ENCODE data around the gene CCP110.

CCP110 gene

GRCh38 chr16:19490619-19491018 lies 33.1 kb upstream of the CCP110 start:
- no peak for TF ChIP-seq CTCF (IDR thresholded peaks at IDR 0.05; ENCODE audit: extremely low read depth, insufficient read depth, missing control alignments)
- in situ Hi-C loops (cut with MboI; ENCODE audit: low pct_unique_long_range_greater_than_20kb, low sequenced_read_pairs, unreplicated experiment), result loop anchor here (10.0 kb wide), 1 partner anchor 96 kb away; no protein-coding TSS in a partner anchor
- DNase-seq (ENCODE audit: low spot score), result no peak

- in situ Hi-C loops (cut with MboI; ENCODE audit: low pct_unique_long_range_greater_than_20kb, low sequenced_read_pairs, unreplicated experiment), result loop anchor here (10.0 kb wide), 1 partner anchor 102 kb away; no protein-coding TSS in a partner anchor
- TF ChIP-seq CTCF (IDR thresholded peaks at IDR 0.05; ENCODE audit: extremely low read depth, insufficient read depth, missing control alignments), result no peak
- DNase-seq (ENCODE audit: low spot score), result no peak
Observed at GRCh38 chr16:19497176-19497575, 26.6 kb upstream of the CCP110 start.

GRCh38 chr16:19499006-19499405 lies 24.7 kb upstream of the CCP110 start:
- in situ Hi-C loops (cut with MboI; ENCODE audit: low pct_unique_long_range_greater_than_20kb, low sequenced_read_pairs, unreplicated experiment), result loop anchor here (10.0 kb wide), 1 partner anchor 104 kb away; no protein-coding TSS in a partner anchor
- no peak for DNase-seq (ENCODE audit: low spot score)
- TF ChIP-seq CTCF (IDR thresholded peaks at IDR 0.05; ENCODE audit: extremely low read depth, insufficient read depth, missing control alignments), result no peak

- no peak for TF ChIP-seq CTCF (IDR thresholded peaks at IDR 0.05; ENCODE audit: extremely low read depth, insufficient read depth, missing control alignments)
- in situ Hi-C loops (cut with MboI; ENCODE audit: low pct_unique_long_range_greater_than_20kb, low sequenced_read_pairs, unreplicated experiment), result loop anchor here (10.0 kb wide), 1 partner anchor 105 kb away; no protein-coding TSS in a partner anchor
- DNase-seq (ENCODE audit: low spot score), result no peak
Observed at GRCh38 chr16:19499481-19499880, 24.3 kb upstream of the CCP110 start.

- TF ChIP-seq CTCF (IDR thresholded peaks at IDR 0.05; ENCODE audit: extremely low read depth, insufficient read depth, missing control alignments), result peak; percentile 61
- in situ Hi-C loops (cut with MboI; ENCODE audit: low pct_unique_long_range_greater_than_20kb, low sequenced_read_pairs, unreplicated experiment), result no loop called here
- DNase-seq (ENCODE audit: low spot score), result peak; percentile 55
Observed at GRCh38 chr16:19502395-19503131, 21.2 kb upstream of the CCP110 start.

GRCh38 chr16:19503461-19504075 lies 20.2 kb upstream of the CCP110 start:
- DNase-seq (ENCODE audit: low spot score), result no peak
- in situ Hi-C loops (cut with MboI; ENCODE audit: low pct_unique_long_range_greater_than_20kb, low sequenced_read_pairs, unreplicated experiment), result no loop called here
- no peak for TF ChIP-seq CTCF (IDR thresholded peaks at IDR 0.05; ENCODE audit: extremely low read depth, insufficient read depth, missing control alignments)

Measured in GM13977 (cell line).